GM23338 (cell line): ENCODE measurements around the gene PRCC. TPM values are rescaled to one million over a fixed set of nuclear protein-coding genes. Genes with fewer than 3 reads are reported as not detected.

Experiments
- ATAC-seq: fragments of 200-7000 bp; cut with Tn5 transposase; 3 replicates; pipeline ENCODE4 v1.9.1; 2020
- DNase-seq: peaks from one replicate; pipeline ENCODE4 v3.0.0-alpha.2; 2015; ENCODE audit warnings: low spot score
- H2AFZ ChIP-seq: fragments of 200-600 bp; sonication (generic); 2 replicates; pipeline ENCODE4 v1.8.0; 2016; ENCODE audit warnings: antibody characterized with exemption, mild to moderate bottlenecking, moderate library complexity
- H3F3A ChIP-seq: fragments of 200-600 bp; sonication (generic); replicated peaks from 2 replicates; pipeline ENCODE4 v1.8.0; 2017; ENCODE audit warnings: antibody characterized with exemption, mixed run types, low read depth
- H3K27ac ChIP-seq: fragments of 200-600 bp; sonication (generic); 2 replicates; pipeline ENCODE4 v1.6.1; 2016; ENCODE audit warnings: low read depth
- H3K27me3 ChIP-seq: fragments of 200-600 bp; sonication (generic); 2 replicates; pipeline ENCODE4 v1.8.0; 2016; ENCODE audit warnings: mild to moderate bottlenecking, mixed run types, moderate library complexity; ENCODE audit not compliant: insufficient read depth
- H3K36me3 ChIP-seq: fragments of 200-600 bp; sonication (generic); 2 replicates; pipeline ENCODE4 v1.8.0; 2016; ENCODE audit warnings: mild to moderate bottlenecking; ENCODE audit not compliant: insufficient read depth
- H3K4me1 ChIP-seq: fragments of 200-600 bp; sonication (generic); 2 replicates; pipeline ENCODE4 v1.8.0; 2016; ENCODE audit warnings: mild to moderate bottlenecking, moderate library complexity; ENCODE audit not compliant: insufficient read depth
- H3K4me2 ChIP-seq: fragments of 200-600 bp; sonication (generic); 2 replicates; pipeline ENCODE4 v1.7.1; 2017; ENCODE audit warnings: mixed run types
- H3K4me3 ChIP-seq: fragments of 200-600 bp; sonication (generic); 2 replicates; pipeline ENCODE4 v1.6.1; 2016; ENCODE audit warnings: mixed run types
- H3K79me2 ChIP-seq: fragments of 200-600 bp; sonication (generic); replicated peaks from 2 replicates; pipeline ENCODE4 v1.8.0; 2017; ENCODE audit warnings: mild to moderate bottlenecking; ENCODE audit not compliant: insufficient read depth
- H3K9me2 ChIP-seq: fragments of 200-600 bp; sonication (generic); 2 replicates; pipeline ENCODE4 v1.8.0; 2017; ENCODE audit not compliant: insufficient read depth
- H4K20me1 ChIP-seq: fragments of 200-600 bp; sonication (generic); replicated peaks from 2 replicates; pipeline ENCODE4 v1.8.0; 2017; ENCODE audit warnings: mild to moderate bottlenecking; ENCODE audit not compliant: insufficient read depth
- H3K27ac Mint-ChIP-seq: 2 replicates; pipeline ENCODE4 v1.8.0; 2020; ENCODE audit warnings: inconsistent platforms, mild to moderate bottlenecking, moderate library complexity, mixed read lengths
- H3K27me3 Mint-ChIP-seq: 3 replicates; pipeline ENCODE4 v1.8.0; 2022; ENCODE audit warnings: low read depth, mild to moderate bottlenecking, moderate library complexity, mixed read lengths, inconsistent platforms; ENCODE audit not compliant: insufficient read depth, poor library complexity
- H3K36me3 Mint-ChIP-seq: 3 replicates; pipeline ENCODE4 v1.8.0; 2021; ENCODE audit warnings: low read depth, mild to moderate bottlenecking, inconsistent platforms, moderate library complexity, mixed read lengths
- H3K4me1 Mint-ChIP-seq: 3 replicates; pipeline ENCODE4 v1.8.0; 2020; ENCODE audit warnings: mild to moderate bottlenecking, inconsistent platforms, mixed read lengths
- H3K4me3 Mint-ChIP-seq: 3 replicates; pipeline ENCODE4 v1.8.0; 2021; ENCODE audit warnings: moderate library complexity, mild to moderate bottlenecking, inconsistent platforms, mixed read lengths
- H3K9me3 Mint-ChIP-seq: 3 replicates; pipeline ENCODE4 v1.8.0; 2020; ENCODE audit warnings: moderate library complexity, mild to moderate bottlenecking, inconsistent platforms, mixed read lengths
- CREB1 ChIP-seq: fragments of 250-450 bp; sonication (Bioruptor Pico); IDR thresholded peaks from 2 replicates; pipeline ENCODE4 v1.5.0; 2020; ENCODE audit warnings: low read depth, mild to moderate bottlenecking, moderate library complexity
- EZH2 ChIP-seq: fragments of 200-600 bp; sonication (generic); IDR thresholded peaks from one replicate; pipeline ENCODE4 v1.8.0; 2017; ENCODE audit warnings: antibody characterized with exemption, mild to moderate bottlenecking, low read depth; ENCODE audit not compliant: unreplicated experiment
- ZNF331 ChIP-seq: fragments of 250-450 bp; sonication (Bioruptor Pico); IDR thresholded peaks from 2 replicates; pipeline ENCODE4 v1.5.0; 2020; ENCODE audit warnings: low read depth, mild to moderate bottlenecking, moderate library complexity
- polyA plus RNA-seq: library from polyadenylated mRNA; unstranded; fragments of >200 nt; fragmentation: Nextera tagmentation; extraction: Ambion mirVana; gene quantifications from 2 replicates; pipeline ENCODE4 v1.2.1, GENCODE V29; 2016
- total RNA-seq: library from RNA; depleted of rRNA; stranded (reverse); fragments of >200 nt; shearing (Covaris generic); gene quantifications from 2 replicates; pipeline ENCODE4 v1.2.3, GENCODE V29; 2014
- TF ChIP-seq, protein P1 (sequence below), 2 experiments: fragments of 200-600 bp in 1 of 2; sonication (generic) in 1 of 2; conservative IDR thresholded peaks; 2 replicates each; pipeline versions ENCODE4 v1.5.1 to v1.6.1; 2016 to 2017; ENCODE audit warnings: antibody characterized with exemption in 2 of 2, low read depth in 2 of 2, mild to moderate bottlenecking in 2 of 2, moderate library complexity in 1 of 2
- TF ChIP-seq, protein P2 (sequence below): IDR thresholded peaks from one replicate; pipeline ENCODE4 v1.6.1; 2018; ENCODE audit warnings: antibody characterized with exemption; ENCODE audit not compliant: unreplicated experiment

PRCC gene
- total and polyA plus RNA-seq, 2 experiments from 2014 or later = 66.2 to 72.9 TPM

DNA sequence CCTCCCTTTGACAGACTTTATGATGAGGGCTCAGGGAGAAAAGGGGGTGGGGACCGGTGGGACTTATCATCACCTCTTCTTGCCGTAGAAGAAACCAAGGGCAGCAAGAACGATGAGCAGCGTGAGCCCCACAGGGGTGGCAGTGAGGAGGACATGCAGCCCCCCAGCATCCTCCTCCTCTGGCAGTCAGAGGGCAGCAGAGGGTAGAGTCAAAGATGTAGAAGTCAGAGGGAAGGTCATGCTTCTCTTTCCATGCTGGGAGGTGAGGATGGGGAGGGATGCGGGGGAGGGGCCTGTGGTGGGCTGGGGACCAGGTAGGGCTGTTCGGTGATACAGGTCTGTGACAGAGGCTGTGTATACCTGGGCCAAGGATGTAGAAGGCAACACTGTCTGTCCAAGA lies 76.8 kb downstream of the PRCC start:
- Histone ChIP-seq H3K27ac (no peak overlapping the region), H4K20me1 (no peaks in the 10 kb centered on the region; the same call in 1 of the 2 replicates), H3K9me2 (no peaks in the 10 kb centered on the region), H3K4me1 (peaks cover 20% of the 10 kb centered on the region), H3K36me3 (no peaks in the 10 kb centered on the region), H2AFZ (no peak overlapping the region), H3K79me2 (no peaks in the 10 kb centered on the region), H3K4me3 (no peak overlapping the region), H3K4me2 (no peak overlapping the region), H3F3A (no peaks in the 10 kb centered on the region), H3K27me3 (peaks cover 89% of the 10 kb centered on the region)
- peak; percentile 65 for DNase-seq
- peaks cover 27% of the 10 kb centered on the region for H3K4me1 Mint-ChIP-seq
- H3K4me3 Mint-ChIP-seq = peak overlapping the region; percentile 40; the same call in 2 of the 3 replicates
- ATAC-seq = peak; percentile 13
- TF ChIP-seq CREB1 (no peak), EZH2 (no peak)
- TF ChIP-seq, protein P1, sequence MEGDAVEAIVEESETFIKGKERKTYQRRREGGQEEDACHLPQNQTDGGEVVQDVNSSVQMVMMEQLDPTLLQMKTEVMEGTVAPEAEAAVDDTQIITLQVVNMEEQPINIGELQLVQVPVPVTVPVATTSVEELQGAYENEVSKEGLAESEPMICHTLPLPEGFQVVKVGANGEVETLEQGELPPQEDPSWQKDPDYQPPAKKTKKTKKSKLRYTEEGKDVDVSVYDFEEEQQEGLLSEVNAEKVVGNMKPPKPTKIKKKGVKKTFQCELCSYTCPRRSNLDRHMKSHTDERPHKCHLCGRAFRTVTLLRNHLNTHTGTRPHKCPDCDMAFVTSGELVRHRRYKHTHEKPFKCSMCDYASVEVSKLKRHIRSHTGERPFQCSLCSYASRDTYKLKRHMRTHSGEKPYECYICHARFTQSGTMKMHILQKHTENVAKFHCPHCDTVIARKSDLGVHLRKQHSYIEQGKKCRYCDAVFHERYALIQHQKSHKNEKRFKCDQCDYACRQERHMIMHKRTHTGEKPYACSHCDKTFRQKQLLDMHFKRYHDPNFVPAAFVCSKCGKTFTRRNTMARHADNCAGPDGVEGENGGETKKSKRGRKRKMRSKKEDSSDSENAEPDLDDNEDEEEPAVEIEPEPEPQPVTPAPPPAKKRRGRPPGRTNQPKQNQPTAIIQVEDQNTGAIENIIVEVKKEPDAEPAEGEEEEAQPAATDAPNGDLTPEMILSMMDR (conservative IDR thresholded peaks at IDR 0.05; ENCODE audit: low read depth in 2 of 2) = peak; percentile 22 to 63; a peak in 3 of 4 replicates
- TF ChIP-seq, protein P2, sequence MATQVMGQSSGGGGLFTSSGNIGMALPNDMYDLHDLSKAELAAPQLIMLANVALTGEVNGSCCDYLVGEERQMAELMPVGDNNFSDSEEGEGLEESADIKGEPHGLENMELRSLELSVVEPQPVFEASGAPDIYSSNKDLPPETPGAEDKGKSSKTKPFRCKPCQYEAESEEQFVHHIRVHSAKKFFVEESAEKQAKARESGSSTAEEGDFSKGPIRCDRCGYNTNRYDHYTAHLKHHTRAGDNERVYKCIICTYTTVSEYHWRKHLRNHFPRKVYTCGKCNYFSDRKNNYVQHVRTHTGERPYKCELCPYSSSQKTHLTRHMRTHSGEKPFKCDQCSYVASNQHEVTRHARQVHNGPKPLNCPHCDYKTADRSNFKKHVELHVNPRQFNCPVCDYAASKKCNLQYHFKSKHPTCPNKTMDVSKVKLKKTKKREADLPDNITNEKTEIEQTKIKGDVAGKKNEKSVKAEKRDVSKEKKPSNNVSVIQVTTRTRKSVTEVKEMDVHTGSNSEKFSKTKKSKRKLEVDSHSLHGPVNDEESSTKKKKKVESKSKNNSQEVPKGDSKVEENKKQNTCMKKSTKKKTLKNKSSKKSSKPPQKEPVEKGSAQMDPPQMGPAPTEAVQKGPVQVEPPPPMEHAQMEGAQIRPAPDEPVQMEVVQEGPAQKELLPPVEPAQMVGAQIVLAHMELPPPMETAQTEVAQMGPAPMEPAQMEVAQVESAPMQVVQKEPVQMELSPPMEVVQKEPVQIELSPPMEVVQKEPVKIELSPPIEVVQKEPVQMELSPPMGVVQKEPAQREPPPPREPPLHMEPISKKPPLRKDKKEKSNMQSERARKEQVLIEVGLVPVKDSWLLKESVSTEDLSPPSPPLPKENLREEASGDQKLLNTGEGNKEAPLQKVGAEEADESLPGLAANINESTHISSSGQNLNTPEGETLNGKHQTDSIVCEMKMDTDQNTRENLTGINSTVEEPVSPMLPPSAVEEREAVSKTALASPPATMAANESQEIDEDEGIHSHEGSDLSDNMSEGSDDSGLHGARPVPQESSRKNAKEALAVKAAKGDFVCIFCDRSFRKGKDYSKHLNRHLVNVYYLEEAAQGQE = no peak
- no peaks in the 10 kb centered on the region for H3K9me3 Mint-ChIP-seq
- H3K27me3 Mint-ChIP-seq = peaks cover 80% of the 10 kb centered on the region
- no peak overlapping the region for H3K27ac Mint-ChIP-seq
- H3K36me3 Mint-ChIP-seq = no peaks in the 10 kb centered on the region

DNA sequence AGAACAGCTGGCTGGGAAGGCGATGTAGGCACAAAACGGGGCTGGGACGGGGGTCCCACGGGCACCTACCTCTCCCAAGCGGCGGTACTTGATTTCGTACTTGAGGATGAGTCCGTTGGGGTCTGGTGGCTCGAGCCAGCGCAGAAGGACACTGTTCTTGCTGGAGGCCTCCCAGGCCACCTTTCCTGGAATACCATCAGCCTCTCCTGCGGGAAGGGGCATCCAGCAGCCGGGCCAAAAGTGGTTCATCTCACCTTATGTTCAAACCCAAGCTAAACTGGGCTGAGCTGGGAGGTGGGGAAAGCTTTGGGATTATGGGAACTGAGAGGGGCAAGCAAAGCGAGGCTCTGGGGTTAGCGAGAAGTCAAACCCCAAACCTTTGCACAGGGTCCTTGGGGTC lies 77.3 kb downstream of the PRCC start:
- Histone ChIP-seq H3K4me3 (peak overlapping the region; percentile 63), H3K27ac (no peak overlapping the region), H3K4me1 (peaks cover 20% of the 10 kb centered on the region), H3K36me3 (no peaks in the 10 kb centered on the region), H4K20me1 (no peaks in the 10 kb centered on the region; the same call in 1 of the 2 replicates), H3K4me2 (peak overlapping the region; percentile 89), H3K79me2 (no peaks in the 10 kb centered on the region), H3K9me2 (no peaks in the 10 kb centered on the region), H3K27me3 (peaks cover 89% of the 10 kb centered on the region), H3F3A (no peaks in the 10 kb centered on the region), H2AFZ (peak overlapping the region; percentile 97)
- no peaks in the 10 kb centered on the region for H3K9me3 Mint-ChIP-seq
- no peak for DNase-seq
- H3K27ac Mint-ChIP-seq = no peak overlapping the region
- TF ChIP-seq ZNF331 (no peak), EZH2 (peak; percentile 52)
- peak overlapping the region; percentile 70 for H3K4me3 Mint-ChIP-seq
- H3K4me1 Mint-ChIP-seq = peaks cover 27% of the 10 kb centered on the region
- ATAC-seq = no peak
- no peaks in the 10 kb centered on the region for H3K36me3 Mint-ChIP-seq
- H3K27me3 Mint-ChIP-seq = peaks cover 84% of the 10 kb centered on the region
